DOHH2 (cell line): Measurements from ENCODE around the gene PRKCZ.
"Not testable (repeated sequence)": the region's sequence is repeated elsewhere in the genome, so short reads cannot be mapped to it uniquely, and the experiment has no call there.

Experiments used
- H3F3A ChIP-seq: fragments of 200-600 bp; sonication (generic), shearing (Covaris generic); 2 replicates; pipeline ENCODE4 v1.6.0; 2016; ENCODE audit warnings: antibody characterized with exemption, mild to moderate bottlenecking; ENCODE audit not compliant: control insufficient read depth, insufficient read depth
- H3K27ac ChIP-seq: fragments of 200-600 bp; sonication (generic); 2 replicates; pipeline ENCODE4 v1.5.1; 2014; ENCODE audit warnings: low read depth, mild to moderate bottlenecking, low read length, moderate library complexity
- H3K27me3 ChIP-seq: fragments of 200-600 bp; sonication (generic); 2 replicates; pipeline ENCODE4 v1.6.1; 2014; ENCODE audit warnings: mild to moderate bottlenecking, low read length, mixed read lengths; ENCODE audit not compliant: control insufficient read depth
- H3K36me3 ChIP-seq: fragments of 200-600 bp; sonication (generic); 2 replicates; pipeline ENCODE4 v1.6.1; 2014; ENCODE audit warnings: mild to moderate bottlenecking, low read length, moderate library complexity, mixed read lengths; ENCODE audit not compliant: control insufficient read depth
- H3K4me1 ChIP-seq: fragments of 200-600 bp; sonication (generic); 2 replicates; pipeline ENCODE4 v1.6.1; 2014; ENCODE audit warnings: mild to moderate bottlenecking, low read length, mixed read lengths; ENCODE audit not compliant: control insufficient read depth
- H3K4me2 ChIP-seq: fragments of 200-600 bp; sonication (generic); 2 replicates; pipeline ENCODE4 v1.6.0; 2014; ENCODE audit warnings: mild to moderate bottlenecking, low read length, moderate library complexity
- H3K4me3 ChIP-seq: fragments of 200-600 bp; sonication (generic); 2 replicates; pipeline ENCODE4 v1.5.1; 2014; ENCODE audit warnings: mild to moderate bottlenecking, low read length, mixed read lengths
- H3K79me2 ChIP-seq: fragments of 200-600 bp; sonication (generic); 2 replicates; pipeline ENCODE4 v1.6.1; 2014; ENCODE audit warnings: mild to moderate bottlenecking, low read length, mixed read lengths; ENCODE audit not compliant: control insufficient read depth
- H3K9me2 ChIP-seq: fragments of 200-600 bp; sonication (generic); replicated peaks from 2 replicates; pipeline ENCODE4 v1.6.1; 2014; ENCODE audit warnings: mild to moderate bottlenecking, low read length, mixed read lengths; ENCODE audit not compliant: control insufficient read depth
- H3K9me3 ChIP-seq: fragments of 200-600 bp; sonication (generic); 2 replicates; pipeline ENCODE4 v1.6.1; 2014; ENCODE audit warnings: antibody characterized with exemption, low read length, mixed read lengths; ENCODE audit not compliant: control insufficient read depth, insufficient read depth
- H4K20me1 ChIP-seq: fragments of 200-600 bp; sonication (generic); 2 replicates; pipeline ENCODE4 v1.6.0; 2014; ENCODE audit warnings: low read depth, mild to moderate bottlenecking, antibody characterized with exemption, low read length, moderate library complexity; ENCODE audit not compliant: control insufficient read depth, insufficient read depth
- CTCF ChIP-seq: fragments of 200-600 bp; sonication (generic); IDR thresholded peaks from one replicate; pipeline ENCODE4 v1.5.1; 2014; ENCODE audit warnings: antibody characterized with exemption, mild to moderate bottlenecking, low read depth, low read length; ENCODE audit not compliant: poor library complexity, severe bottlenecking
- EZH2phosphoT487 ChIP-seq: fragments of 200-600 bp; sonication (generic); IDR thresholded peaks from 2 replicates; pipeline ENCODE4 v1.6.1; 2017; ENCODE audit warnings: borderline replicate concordance, mild to moderate bottlenecking, antibody characterized with exemption, low read length, moderate library complexity, mixed read lengths

The PRKCZ gene

GRCh38 chr1:2136386-2137235 lies 86.4 kb downstream of the PRKCZ start:
- H3K4me2 ChIP-seq, result no peak overlapping the region
- H3K27ac ChIP-seq, result no peak overlapping the region
- peaks cover 3% of the 10 kb centered on the region; the same call in 1 of the 2 replicates for H4K20me1 ChIP-seq
- no peaks in the 10 kb centered on the region for H3F3A ChIP-seq
- H3K4me1 ChIP-seq, result peaks cover 12% of the 10 kb centered on the region
- H3K9me3 ChIP-seq, result no peaks in the 10 kb centered on the region
- H3K79me2 ChIP-seq, result no peaks in the 10 kb centered on the region
- no peaks in the 10 kb centered on the region for H3K9me2 ChIP-seq
- no peak for TF ChIP-seq EZH2phosphoT487
- no peak for TF ChIP-seq CTCF
- H3K4me3 ChIP-seq, result no peak overlapping the region
- no peaks in the 10 kb centered on the region for H3K27me3 ChIP-seq
- no peaks in the 10 kb centered on the region for H3K36me3 ChIP-seq

- no peak overlapping the region for H3K27ac ChIP-seq
Observed at GRCh38 chr1:2137257-2138121, 87.3 kb downstream of the PRKCZ start.

GRCh38 chr1:2139156-2139555 lies 88.9 kb downstream of the PRKCZ start:
- not testable (repeated sequence) for H3K9me3 ChIP-seq, H3K4me3 ChIP-seq, H3F3A ChIP-seq, H3K36me3 ChIP-seq, H4K20me1 ChIP-seq, H3K9me2 ChIP-seq, H3K79me2 ChIP-seq, H3K4me1 ChIP-seq, H3K27me3 ChIP-seq, H3K27ac ChIP-seq, H3K4me2 ChIP-seq

More at GRCh38 chr1:2137257-2138121, 87.3 kb downstream of the PRKCZ start:
- no peaks in the 10 kb centered on the region for H3K9me3 ChIP-seq
- no peaks in the 10 kb centered on the region for H3F3A ChIP-seq
- TF ChIP-seq CTCF (no peak), EZH2phosphoT487 (no peak)
- no peaks in the 10 kb centered on the region for H3K36me3 ChIP-seq
- H3K4me2 ChIP-seq, result no peak overlapping the region
- H3K79me2 ChIP-seq, result no peaks in the 10 kb centered on the region
- peaks cover 10% of the 10 kb centered on the region for H3K4me1 ChIP-seq
- no peaks in the 10 kb centered on the region for H3K9me2 ChIP-seq
- H3K4me3 ChIP-seq, result no peak overlapping the region
- H3K27me3 ChIP-seq, result no peaks in the 10 kb centered on the region
- peaks cover 3% of the 10 kb centered on the region; the same call in 1 of the 2 replicates for H4K20me1 ChIP-seq

GRCh38 chr1:2141025-2141424 lies 90.8 kb downstream of the PRKCZ start:
- H4K20me1 ChIP-seq, result no peaks in the 10 kb centered on the region

More at GRCh38 chr1:2141025-2141424, 90.8 kb downstream of the PRKCZ start:
- TF ChIP-seq EZH2phosphoT487 (no peak), CTCF (no peak)
- Histone ChIP-seq H3K27me3 (no peaks in the 10 kb centered on the region), H3K9me3 (no peaks in the 10 kb centered on the region), H3K36me3 (no peaks in the 10 kb centered on the region), H3K4me2 (no peak overlapping the region), H3K4me3 (no peak overlapping the region), H3F3A (no peaks in the 10 kb centered on the region), H3K27ac (no peak overlapping the region), H3K4me1 (no peaks in the 10 kb centered on the region), H3K79me2 (no peaks in the 10 kb centered on the region), H3K9me2 (no peaks in the 10 kb centered on the region)
